ENCODE data around the gene STK32B.

DNA sequence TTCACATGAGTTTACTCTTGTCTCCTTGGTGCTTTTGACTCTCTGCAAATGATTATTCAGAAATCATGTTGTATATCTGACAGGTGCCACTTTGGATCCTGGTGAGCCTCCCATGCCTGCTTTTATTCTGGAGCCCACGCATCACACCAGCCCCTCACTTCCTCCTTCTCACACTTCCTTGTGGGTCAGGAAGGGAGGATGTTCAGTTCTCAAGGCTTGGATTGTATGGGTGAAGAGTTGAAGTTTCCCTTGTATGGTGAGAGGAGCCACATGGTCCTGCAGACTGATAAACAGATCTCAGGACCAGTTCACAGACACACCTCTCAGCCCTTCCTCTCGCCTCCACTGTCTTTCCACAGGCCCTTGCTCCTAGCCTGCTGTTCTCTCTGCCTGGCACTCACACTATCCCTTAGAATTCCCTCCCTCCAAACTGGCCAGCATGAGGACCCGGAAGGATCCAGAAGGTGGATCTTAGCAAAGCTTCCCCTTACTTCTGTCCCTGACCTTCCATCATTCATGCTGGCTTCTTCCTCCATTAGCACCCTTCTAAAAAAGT is 92.1 kb downstream of the STK32B start:
- TF ChIP-seq, protein P1, sequence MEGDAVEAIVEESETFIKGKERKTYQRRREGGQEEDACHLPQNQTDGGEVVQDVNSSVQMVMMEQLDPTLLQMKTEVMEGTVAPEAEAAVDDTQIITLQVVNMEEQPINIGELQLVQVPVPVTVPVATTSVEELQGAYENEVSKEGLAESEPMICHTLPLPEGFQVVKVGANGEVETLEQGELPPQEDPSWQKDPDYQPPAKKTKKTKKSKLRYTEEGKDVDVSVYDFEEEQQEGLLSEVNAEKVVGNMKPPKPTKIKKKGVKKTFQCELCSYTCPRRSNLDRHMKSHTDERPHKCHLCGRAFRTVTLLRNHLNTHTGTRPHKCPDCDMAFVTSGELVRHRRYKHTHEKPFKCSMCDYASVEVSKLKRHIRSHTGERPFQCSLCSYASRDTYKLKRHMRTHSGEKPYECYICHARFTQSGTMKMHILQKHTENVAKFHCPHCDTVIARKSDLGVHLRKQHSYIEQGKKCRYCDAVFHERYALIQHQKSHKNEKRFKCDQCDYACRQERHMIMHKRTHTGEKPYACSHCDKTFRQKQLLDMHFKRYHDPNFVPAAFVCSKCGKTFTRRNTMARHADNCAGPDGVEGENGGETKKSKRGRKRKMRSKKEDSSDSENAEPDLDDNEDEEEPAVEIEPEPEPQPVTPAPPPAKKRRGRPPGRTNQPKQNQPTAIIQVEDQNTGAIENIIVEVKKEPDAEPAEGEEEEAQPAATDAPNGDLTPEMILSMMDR (IDR thresholded peaks at IDR 0.05) = no peak
- TF ChIP-seq POLR2A (IDR thresholded peaks at IDR 0.05) (no peak), EP300 (IDR thresholded peaks at IDR 0.05) (no peak)
